GM23338 (cell line): ENCODE data around the gene AJM1. TPM values are rescaled to one million over a fixed set of nuclear protein-coding genes. Genes with fewer than 3 reads are reported as not detected.

Experiments used
- ATAC-seq: fragments of 200-7000 bp; cut with Tn5 transposase; 3 replicates; pipeline ENCODE4 v1.9.1; 2020
- DNase-seq: peaks from one replicate; pipeline ENCODE4 v3.0.0-alpha.2; 2015; ENCODE audit warnings: low spot score
- H2AFZ ChIP-seq: fragments of 200-600 bp; sonication (generic); 2 replicates; pipeline ENCODE4 v1.8.0; 2016; ENCODE audit warnings: antibody characterized with exemption, mild to moderate bottlenecking, moderate library complexity
- H3F3A ChIP-seq: fragments of 200-600 bp; sonication (generic); replicated peaks from 2 replicates; pipeline ENCODE4 v1.8.0; 2017; ENCODE audit warnings: antibody characterized with exemption, mixed run types, low read depth
- H3K27ac ChIP-seq: fragments of 200-600 bp; sonication (generic); 2 replicates; pipeline ENCODE4 v1.6.1; 2016; ENCODE audit warnings: low read depth
- H3K27me3 ChIP-seq: fragments of 200-600 bp; sonication (generic); 2 replicates; pipeline ENCODE4 v1.8.0; 2016; ENCODE audit warnings: mild to moderate bottlenecking, mixed run types, moderate library complexity; ENCODE audit not compliant: insufficient read depth
- H3K36me3 ChIP-seq: fragments of 200-600 bp; sonication (generic); 2 replicates; pipeline ENCODE4 v1.8.0; 2016; ENCODE audit warnings: mild to moderate bottlenecking; ENCODE audit not compliant: insufficient read depth
- H3K4me1 ChIP-seq: fragments of 200-600 bp; sonication (generic); 2 replicates; pipeline ENCODE4 v1.8.0; 2016; ENCODE audit warnings: mild to moderate bottlenecking, moderate library complexity; ENCODE audit not compliant: insufficient read depth
- H3K4me2 ChIP-seq: fragments of 200-600 bp; sonication (generic); 2 replicates; pipeline ENCODE4 v1.7.1; 2017; ENCODE audit warnings: mixed run types
- H3K4me3 ChIP-seq: fragments of 200-600 bp; sonication (generic); 2 replicates; pipeline ENCODE4 v1.6.1; 2016; ENCODE audit warnings: mixed run types
- H3K79me2 ChIP-seq: fragments of 200-600 bp; sonication (generic); replicated peaks from 2 replicates; pipeline ENCODE4 v1.8.0; 2017; ENCODE audit warnings: mild to moderate bottlenecking; ENCODE audit not compliant: insufficient read depth
- H3K9me2 ChIP-seq: fragments of 200-600 bp; sonication (generic); 2 replicates; pipeline ENCODE4 v1.8.0; 2017; ENCODE audit not compliant: insufficient read depth
- H4K20me1 ChIP-seq: fragments of 200-600 bp; sonication (generic); replicated peaks from 2 replicates; pipeline ENCODE4 v1.8.0; 2017; ENCODE audit warnings: mild to moderate bottlenecking; ENCODE audit not compliant: insufficient read depth
- H3K27ac Mint-ChIP-seq: 2 replicates; pipeline ENCODE4 v1.8.0; 2020; ENCODE audit warnings: inconsistent platforms, mild to moderate bottlenecking, moderate library complexity, mixed read lengths
- H3K27me3 Mint-ChIP-seq: 3 replicates; pipeline ENCODE4 v1.8.0; 2022; ENCODE audit warnings: low read depth, mild to moderate bottlenecking, moderate library complexity, mixed read lengths, inconsistent platforms; ENCODE audit not compliant: insufficient read depth, poor library complexity
- H3K36me3 Mint-ChIP-seq: 3 replicates; pipeline ENCODE4 v1.8.0; 2021; ENCODE audit warnings: low read depth, mild to moderate bottlenecking, inconsistent platforms, moderate library complexity, mixed read lengths
- H3K4me1 Mint-ChIP-seq: 3 replicates; pipeline ENCODE4 v1.8.0; 2020; ENCODE audit warnings: mild to moderate bottlenecking, inconsistent platforms, mixed read lengths
- H3K4me3 Mint-ChIP-seq: 3 replicates; pipeline ENCODE4 v1.8.0; 2021; ENCODE audit warnings: moderate library complexity, mild to moderate bottlenecking, inconsistent platforms, mixed read lengths
- H3K9me3 Mint-ChIP-seq: 3 replicates; pipeline ENCODE4 v1.8.0; 2020; ENCODE audit warnings: moderate library complexity, mild to moderate bottlenecking, inconsistent platforms, mixed read lengths
- CREB1 ChIP-seq: fragments of 250-450 bp; sonication (Bioruptor Pico); IDR thresholded peaks from 2 replicates; pipeline ENCODE4 v1.5.0; 2020; ENCODE audit warnings: low read depth, mild to moderate bottlenecking, moderate library complexity
- CTCF ChIP-seq, 2 experiments: fragments of 200-600 bp in 1 of 2; sonication (generic) in 1 of 2; conservative IDR thresholded peaks; 2 replicates each; pipeline versions ENCODE4 v1.5.1 to v1.6.1; 2016 to 2017; ENCODE audit warnings: antibody characterized with exemption in 2 of 2, low read depth in 2 of 2, mild to moderate bottlenecking in 2 of 2, moderate library complexity in 1 of 2
- ETS1 ChIP-seq: IDR thresholded peaks from 2 replicates; pipeline ENCODE4 v1.6.1; 2016; ENCODE audit warnings: antibody characterized with exemption
- EZH2 ChIP-seq: fragments of 200-600 bp; sonication (generic); IDR thresholded peaks from one replicate; pipeline ENCODE4 v1.8.0; 2017; ENCODE audit warnings: antibody characterized with exemption, mild to moderate bottlenecking, low read depth; ENCODE audit not compliant: unreplicated experiment
- JUNB ChIP-seq: IDR thresholded peaks from one replicate; pipeline ENCODE4 v1.6.1; 2016; ENCODE audit warnings: antibody characterized with exemption; ENCODE audit not compliant: unreplicated experiment
- POLR2AphosphoS5 ChIP-seq: IDR thresholded peaks from 2 replicates; pipeline ENCODE4 v1.6.1; 2016; ENCODE audit warnings: antibody characterized with exemption, low read depth
- ZNF114 ChIP-seq: fragments of 250-450 bp; sonication (Bioruptor Pico); IDR thresholded peaks from 2 replicates; pipeline ENCODE4 v1.5.0; 2020; ENCODE audit warnings: mild to moderate bottlenecking, moderate library complexity
- ZNF462 ChIP-seq: fragments of 250-450 bp; sonication (Bioruptor Pico); IDR thresholded peaks from 2 replicates; pipeline ENCODE4 v1.5.0; 2020; ENCODE audit warnings: mild to moderate bottlenecking, moderate library complexity
- polyA plus RNA-seq: library from polyadenylated mRNA; unstranded; fragments of >200 nt; fragmentation: Nextera tagmentation; extraction: Ambion mirVana; gene quantifications from 2 replicates; pipeline ENCODE4 v1.2.1, GENCODE V29; 2016
- total RNA-seq: library from RNA; depleted of rRNA; stranded (reverse); fragments of >200 nt; shearing (Covaris generic); gene quantifications from 2 replicates; pipeline ENCODE4 v1.2.3, GENCODE V29; 2014

Gene AJM1
- total and polyA plus RNA-seq, 2 experiments from 2014 or later = 0.36 to 0.49 TPM

GRCh38 chr9:136823136-136824046 is 18.9 kb upstream of the AJM1 start:
- Histone ChIP-seq H3K27ac (no peak overlapping the region), H3K9me2 (no peaks in the 10 kb centered on the region), H3K79me2 (peaks cover 17% of the 10 kb centered on the region), H3F3A (peaks cover 6% of the 10 kb centered on the region; the same call in 1 of the 2 replicates), H3K4me1 (peaks cover 6% of the 10 kb centered on the region; the same call in 1 of the 2 replicates), H3K4me2 (no peak overlapping the region), H3K27me3 (no peaks in the 10 kb centered on the region), H3K36me3 (no peaks in the 10 kb centered on the region), H4K20me1 (peaks cover 18% of the 10 kb centered on the region), H3K4me3 (no peak overlapping the region), H2AFZ (no peak overlapping the region)
- DNase-seq (no peak), ATAC-seq (no peak)
- no peak overlapping the region for H3K27ac Mint-ChIP-seq
- H3K36me3 Mint-ChIP-seq = peaks cover 25% of the 10 kb centered on the region
- H3K9me3 Mint-ChIP-seq = no peaks in the 10 kb centered on the region
- H3K27me3 Mint-ChIP-seq = peaks cover 10% of the 10 kb centered on the region
- peaks cover 13% of the 10 kb centered on the region; the same call in 2 of the 3 replicates for H3K4me1 Mint-ChIP-seq
- no peak overlapping the region for H3K4me3 Mint-ChIP-seq
- TF ChIP-seq POLR2AphosphoS5 = no peak

GRCh38 chr9:136824496-136825225 is 17.6 kb upstream of the AJM1 start:
- Histone ChIP-seq H3K4me2 (no peak overlapping the region), H3F3A (peaks cover 11% of the 10 kb centered on the region; the same call in 1 of the 2 replicates), H4K20me1 (peaks cover 7% of the 10 kb centered on the region), H3K27me3 (no peaks in the 10 kb centered on the region), H3K4me1 (peaks cover 6% of the 10 kb centered on the region; the same call in 1 of the 2 replicates), H3K4me3 (no peak overlapping the region), H3K36me3 (no peaks in the 10 kb centered on the region), H3K79me2 (peaks cover 12% of the 10 kb centered on the region; the same call in 1 of the 2 replicates), H3K9me2 (no peaks in the 10 kb centered on the region), H2AFZ (no peak overlapping the region), H3K27ac (no peak overlapping the region)
- Mint-ChIP-seq H3K4me1 (peaks cover 13% of the 10 kb centered on the region; the same call in 2 of the 3 replicates), H3K4me3 (no peak overlapping the region), H3K9me3 (no peaks in the 10 kb centered on the region), H3K27ac (no peak overlapping the region), H3K36me3 (peaks cover 25% of the 10 kb centered on the region), H3K27me3 (peaks cover 10% of the 10 kb centered on the region)
- ATAC-seq (no peak), DNase-seq (no peak)
- TF ChIP-seq ETS1 = no peak
- no peak for TF ChIP-seq CTCF (conservative IDR thresholded peaks at IDR 0.05; ENCODE audit: low read depth in 2 of 2)
- no peak for TF ChIP-seq CREB1 (CRISPR knock-in tag)
- TF ChIP-seq ZNF462 = no peak
- TF ChIP-seq POLR2AphosphoS5 = no peak
- TF ChIP-seq EZH2 = no peak
- no peak for TF ChIP-seq ZNF114 (CRISPR knock-in tag)
- no peak for TF ChIP-seq JUNB
